MCF 10A (cell line): Measurements from ENCODE around the gene HTT. TPM values are rescaled to one million over a fixed set of nuclear protein-coding genes. Genes with fewer than 3 reads are reported as not detected.

Source experiments
- BruUV-seq: library from RNA; stranded (reverse); fragments of 400-500 nt; replicated peaks from 2 replicates; lab custom pipeline; 2021; lab: Mats Ljungman, UMichigan
- CTCF ChIA-PET: fragments of 300-600 bp; sonication (Branson Sonifier 250); formaldehyde crosslinking; extraction: SDS; loops from one replicate; lab custom pipeline; 2021; ENCODE audit warnings: antibody characterized with exemption, inconsistent platforms; lab: Yijun Ruan, JAX
- POLR2A ChIA-PET: fragments of 300-600, 350-650 bp; sonication (Branson Sonifier 250); formaldehyde crosslinking; extraction: SDS; loops from one replicate; lab custom pipeline; 2020; ENCODE audit warnings: antibody characterized with exemption, inconsistent platforms; lab: Yijun Ruan, JAX
- DNase-seq: peaks from one replicate; pipeline ENCODE4 v3.0.0-alpha.2; 2018; ENCODE audit not compliant: unreplicated experiment
- H3K27ac Mint-ChIP-seq: one replicate; pipeline ENCODE4 v1.8.0; 2022; ENCODE audit warnings: mild to moderate bottlenecking, low read depth, mixed read lengths; ENCODE audit not compliant: unreplicated experiment
- H3K27me3 Mint-ChIP-seq: one replicate; pipeline ENCODE4 v1.8.0; 2022; ENCODE audit warnings: mixed read lengths; ENCODE audit not compliant: insufficient read depth, unreplicated experiment
- H3K36me3 Mint-ChIP-seq: one replicate; pipeline ENCODE4 v1.8.0; 2022; ENCODE audit warnings: mild to moderate bottlenecking, moderate library complexity, mixed read lengths; ENCODE audit not compliant: insufficient read depth, unreplicated experiment
- H3K4me1 Mint-ChIP-seq: one replicate; pipeline ENCODE4 v1.8.0; 2022; ENCODE audit warnings: mixed read lengths; ENCODE audit not compliant: insufficient read depth, unreplicated experiment
- H3K4me3 Mint-ChIP-seq: one replicate; pipeline ENCODE4 v1.8.0; 2022; ENCODE audit warnings: mild to moderate bottlenecking, moderate library complexity, mixed read lengths; ENCODE audit not compliant: unreplicated experiment
- H3K9me3 Mint-ChIP-seq: one replicate; pipeline ENCODE4 v1.8.0; 2022; ENCODE audit warnings: mixed read lengths; ENCODE audit not compliant: unreplicated experiment
- intact Hi-C: fragments of 100-400 bp; cut with micrococcal nuclease; formaldehyde crosslinking; loops from 2 replicates; pipeline ENCODE4 v1.14.1; 2022
- total RNA-seq: library from RNA; stranded (reverse); gene quantifications from 2 replicates; pipeline ENCODE4 v1.2.3, GENCODE V29; 2022
- TF ChIP-seq, protein P1 (sequence below): fragments of 200-600 bp; IDR thresholded peaks from one replicate; pipeline ENCODE4 v1.8.0; 2022; ENCODE audit warnings: antibody characterized with exemption, mild to moderate bottlenecking; ENCODE audit not compliant: unreplicated experiment

Gene HTT
- total RNA-seq, 1 experiment from 2014 or later, result 47.4 TPM

DNA sequence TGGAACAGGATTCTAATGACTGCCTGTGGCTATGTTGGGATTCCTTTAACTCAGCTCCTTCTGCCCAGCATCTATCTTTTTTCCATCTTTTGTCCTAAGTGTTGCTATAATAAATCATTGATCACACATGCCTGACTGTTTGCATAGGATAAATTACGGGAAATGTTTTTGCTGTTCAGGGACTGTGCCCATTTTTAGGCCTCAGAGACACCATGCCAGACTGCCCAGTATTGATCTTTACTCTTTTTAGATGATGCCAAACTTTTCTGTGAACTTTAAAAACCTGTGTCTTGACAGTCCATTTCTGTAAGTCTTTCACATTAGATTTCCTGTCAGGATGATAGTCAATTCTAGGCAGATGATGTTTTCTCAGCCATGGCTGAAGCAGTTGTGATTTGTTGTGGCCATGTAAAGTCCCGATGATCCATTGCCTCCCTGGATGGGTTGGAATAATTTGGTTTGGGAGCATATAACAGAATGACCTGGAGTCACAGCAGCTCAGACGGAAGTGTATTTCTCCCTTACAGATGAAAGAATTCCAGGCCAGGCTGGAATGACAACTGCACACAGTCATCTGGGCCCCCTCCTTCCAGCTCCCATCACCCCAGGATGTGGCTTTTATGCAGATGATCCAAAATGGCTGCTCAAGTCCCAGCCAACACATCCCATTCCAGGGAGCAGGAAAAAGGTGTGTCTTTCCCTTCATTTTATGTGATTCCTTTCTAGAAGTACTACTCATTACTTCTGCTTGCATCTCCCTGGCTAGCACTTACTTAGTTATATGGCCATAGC, 3.6 kb upstream of the HTT start:
- no peak overlapping the region for H3K4me3 Mint-ChIP-seq
- ChIA-PET POLR2A (interaction anchor here (1.4 kb wide), 1 partner anchor 10 kb away, joined by 4 read pairs; no protein-coding TSS in a partner anchor), CTCF (interaction anchor here (0.6 to 1.2 kb wide), 3 partner anchors 51 to 1948 kb away, joined by 3 to 6 read pairs (median 3); no protein-coding TSS in a partner anchor)
- H3K27me3 Mint-ChIP-seq, result no peaks in the 10 kb centered on the region
- H3K4me1 Mint-ChIP-seq, result peaks cover 6% of the 10 kb centered on the region
- TF ChIP-seq, protein P1, sequence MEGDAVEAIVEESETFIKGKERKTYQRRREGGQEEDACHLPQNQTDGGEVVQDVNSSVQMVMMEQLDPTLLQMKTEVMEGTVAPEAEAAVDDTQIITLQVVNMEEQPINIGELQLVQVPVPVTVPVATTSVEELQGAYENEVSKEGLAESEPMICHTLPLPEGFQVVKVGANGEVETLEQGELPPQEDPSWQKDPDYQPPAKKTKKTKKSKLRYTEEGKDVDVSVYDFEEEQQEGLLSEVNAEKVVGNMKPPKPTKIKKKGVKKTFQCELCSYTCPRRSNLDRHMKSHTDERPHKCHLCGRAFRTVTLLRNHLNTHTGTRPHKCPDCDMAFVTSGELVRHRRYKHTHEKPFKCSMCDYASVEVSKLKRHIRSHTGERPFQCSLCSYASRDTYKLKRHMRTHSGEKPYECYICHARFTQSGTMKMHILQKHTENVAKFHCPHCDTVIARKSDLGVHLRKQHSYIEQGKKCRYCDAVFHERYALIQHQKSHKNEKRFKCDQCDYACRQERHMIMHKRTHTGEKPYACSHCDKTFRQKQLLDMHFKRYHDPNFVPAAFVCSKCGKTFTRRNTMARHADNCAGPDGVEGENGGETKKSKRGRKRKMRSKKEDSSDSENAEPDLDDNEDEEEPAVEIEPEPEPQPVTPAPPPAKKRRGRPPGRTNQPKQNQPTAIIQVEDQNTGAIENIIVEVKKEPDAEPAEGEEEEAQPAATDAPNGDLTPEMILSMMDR, result no peak
- H3K36me3 Mint-ChIP-seq, result peaks cover 7% of the 10 kb centered on the region
- intact Hi-C loops, result no loop called here
- no TSS peak for BruUV-seq
- DNase-seq, result no peak
- H3K27ac Mint-ChIP-seq, result no peak overlapping the region
- no peaks in the 10 kb centered on the region for H3K9me3 Mint-ChIP-seq

DNA sequence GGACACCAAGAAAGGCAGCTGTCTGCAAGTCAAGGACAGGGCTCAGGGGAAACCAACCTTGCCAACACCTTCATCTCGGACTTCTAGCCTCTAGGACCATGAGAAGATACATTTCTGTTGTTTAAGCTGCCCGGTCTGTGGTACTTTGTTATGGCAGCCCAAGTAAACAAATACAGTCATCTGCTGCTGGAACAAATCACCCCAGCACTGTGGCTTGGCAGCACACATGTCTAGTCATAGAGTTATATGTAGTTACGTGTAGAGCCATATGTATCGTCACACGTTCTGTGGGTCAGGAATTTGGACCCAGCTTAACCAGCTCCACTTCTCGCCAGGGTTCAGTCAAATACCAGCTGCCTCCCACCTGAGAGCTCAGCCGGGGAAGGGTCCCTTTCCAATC, 2.7 kb upstream of the HTT start:
- intact Hi-C loops, result no loop called here
- no peak for DNase-seq
- no TSS peak for BruUV-seq
- H3K4me1 Mint-ChIP-seq, result peaks cover 10% of the 10 kb centered on the region
- TF ChIP-seq, protein P1, result no peak
- H3K9me3 Mint-ChIP-seq, result no peaks in the 10 kb centered on the region
- no peak overlapping the region for H3K4me3 Mint-ChIP-seq
- CTCF ChIA-PET, result interaction anchor here (0.8 to 1.2 kb wide), 2 partner anchors 33 to 93 kb away, joined by 3 to 6 read pairs; no protein-coding TSS in a partner anchor
- H3K36me3 Mint-ChIP-seq, result peaks cover 7% of the 10 kb centered on the region
- no peaks in the 10 kb centered on the region for H3K27me3 Mint-ChIP-seq
- H3K27ac Mint-ChIP-seq, result no peak overlapping the region
- POLR2A ChIA-PET, result interaction anchor here (1.4 kb wide), 1 partner anchor 11 kb away, joined by 4 read pairs; no protein-coding TSS in a partner anchor

DNA sequence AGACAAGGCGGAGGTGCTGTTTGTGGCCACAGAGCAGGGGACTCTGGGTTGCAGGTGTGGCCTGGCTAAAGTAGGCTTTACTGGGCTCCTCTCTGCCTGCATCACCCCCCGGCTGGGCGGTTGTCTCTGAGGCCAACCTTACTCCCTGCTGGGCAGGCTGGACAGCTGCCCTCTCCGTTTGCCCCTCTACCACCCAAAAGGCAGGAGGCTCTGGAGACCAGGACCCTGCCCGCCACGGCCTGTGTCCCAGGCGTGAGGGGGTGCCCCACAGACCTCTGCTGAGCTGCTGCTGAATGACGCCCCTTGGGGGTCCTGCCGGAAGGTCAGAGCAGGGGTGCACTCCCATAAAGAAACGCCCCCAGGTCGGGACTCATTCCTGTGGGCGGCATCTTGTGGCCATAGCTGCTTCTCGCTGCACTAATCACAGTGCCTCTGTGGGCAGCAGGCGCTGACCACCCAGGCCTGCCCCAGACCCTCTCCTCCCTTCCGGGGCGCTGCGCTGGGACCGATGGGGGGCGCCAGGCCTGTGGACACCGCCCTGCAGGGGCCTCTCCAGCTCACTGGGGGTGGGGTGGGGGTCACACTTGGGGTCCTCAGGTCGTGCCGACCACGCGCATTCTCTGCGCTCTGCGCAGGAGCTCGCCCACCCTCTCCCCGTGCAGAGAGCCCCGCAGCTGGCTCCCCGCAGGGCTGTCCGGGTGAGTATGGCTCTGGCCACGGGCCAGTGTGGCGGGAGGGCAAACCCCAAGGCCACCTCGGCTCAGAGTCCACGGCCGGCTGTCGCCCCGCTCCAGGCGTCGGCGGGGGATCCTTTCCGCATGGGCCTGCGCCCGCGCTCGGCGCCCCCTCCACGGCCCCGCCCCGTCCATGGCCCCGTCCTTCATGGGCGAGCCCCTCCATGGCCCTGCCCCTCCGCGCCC, 1.1 kb upstream of the HTT start:
- TF ChIP-seq, protein P1, result no peak
- Mint-ChIP-seq H3K4me3 (peak overlapping the region; percentile 86), H3K9me3 (no peaks in the 10 kb centered on the region), H3K4me1 (peaks cover 10% of the 10 kb centered on the region), H3K27ac (no peak overlapping the region), H3K27me3 (no peaks in the 10 kb centered on the region), H3K36me3 (peaks cover 7% of the 10 kb centered on the region)
- intact Hi-C loops, result no loop called here
- ChIA-PET CTCF (interaction anchor here (0.6 to 1.1 kb wide), 2 partner anchors 15 to 26 kb away, joined by 3 to 8 read pairs; no protein-coding TSS in a partner anchor), POLR2A (interaction anchor here (0.6 to 2.9 kb wide), 8 partner anchors 21 to 1165 kb away, joined by 3 to 14 read pairs (median 3); partner anchors contain the start of genes GRK4 and NOP14)
- no peak for DNase-seq
- BruUV-seq, result no TSS peak
